Esophagus muscularis mucosa (tissue), 3 donors: ENCODE measurements around the gene LANCL3.

Experiments
- POLR2AphosphoS5 ChIP-seq, 2 donors: sonication (generic); formaldehyde crosslinking; IDR thresholded peaks; one replicate each; pipeline ENCODE4 v1.6.1; 2017; ENCODE audit warnings: antibody characterized with exemption in 2 of 2
- TF ChIP-seq, protein P1 (sequence below), 3 experiments: fragments of 200-600 bp in 2 of 3; fragments of 450-650 bp in 1 of 3; sonication (generic) in 2 of 3; IDR thresholded peaks; one replicate each; pipeline ENCODE4 v1.5.1; 2017 to 2019; ENCODE audit warnings: antibody characterized with exemption in 3 of 3, mild to moderate bottlenecking in 2 of 3, moderate library complexity in 1 of 3

DNA sequence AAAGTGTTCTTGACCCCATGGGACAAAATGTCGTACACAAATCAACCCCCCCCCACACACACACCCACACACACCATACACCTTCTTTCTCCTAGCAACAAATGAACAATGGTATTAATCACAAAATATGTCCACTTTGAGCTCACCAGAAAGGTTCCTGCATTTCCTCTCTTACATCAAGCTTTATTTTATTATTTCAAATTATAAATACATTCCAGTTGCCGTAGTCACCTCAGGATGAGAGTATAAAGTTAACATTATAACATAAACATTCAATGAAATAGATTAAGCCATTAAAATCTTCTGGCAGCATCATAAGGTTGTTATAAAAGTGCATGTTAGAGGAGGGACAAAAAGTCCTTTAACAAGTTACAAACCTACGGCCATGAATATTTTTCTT, 121.5 kb downstream of the LANCL3 start:
- no peak for TF ChIP-seq POLR2AphosphoS5 (IDR thresholded peaks at IDR 0.05)
- TF ChIP-seq, protein P1, sequence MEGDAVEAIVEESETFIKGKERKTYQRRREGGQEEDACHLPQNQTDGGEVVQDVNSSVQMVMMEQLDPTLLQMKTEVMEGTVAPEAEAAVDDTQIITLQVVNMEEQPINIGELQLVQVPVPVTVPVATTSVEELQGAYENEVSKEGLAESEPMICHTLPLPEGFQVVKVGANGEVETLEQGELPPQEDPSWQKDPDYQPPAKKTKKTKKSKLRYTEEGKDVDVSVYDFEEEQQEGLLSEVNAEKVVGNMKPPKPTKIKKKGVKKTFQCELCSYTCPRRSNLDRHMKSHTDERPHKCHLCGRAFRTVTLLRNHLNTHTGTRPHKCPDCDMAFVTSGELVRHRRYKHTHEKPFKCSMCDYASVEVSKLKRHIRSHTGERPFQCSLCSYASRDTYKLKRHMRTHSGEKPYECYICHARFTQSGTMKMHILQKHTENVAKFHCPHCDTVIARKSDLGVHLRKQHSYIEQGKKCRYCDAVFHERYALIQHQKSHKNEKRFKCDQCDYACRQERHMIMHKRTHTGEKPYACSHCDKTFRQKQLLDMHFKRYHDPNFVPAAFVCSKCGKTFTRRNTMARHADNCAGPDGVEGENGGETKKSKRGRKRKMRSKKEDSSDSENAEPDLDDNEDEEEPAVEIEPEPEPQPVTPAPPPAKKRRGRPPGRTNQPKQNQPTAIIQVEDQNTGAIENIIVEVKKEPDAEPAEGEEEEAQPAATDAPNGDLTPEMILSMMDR (IDR thresholded peaks at IDR 0.05) = no peak
